SK-N-SH treated with all-trans-retinoic acid at 6 μM for 48 hours (cell line): ENCODE data around the gene DOK6.

Source experiments
- ATAC-seq: fragments of 200-7000 bp; cut with Tn5 transposase; 3 replicates; pipeline ENCODE4 v1.9.1; 2020; ENCODE audit warnings: mild to moderate bottlenecking, moderate library complexity
- ARNTL ChIP-seq: fragments of 450-650 bp; formaldehyde crosslinking; IDR thresholded peaks from 2 replicates; pipeline ENCODE4 v1.5.0; 2020; ENCODE audit warnings: low read depth, mild to moderate bottlenecking, moderate library complexity, borderline replicate concordance
- BACH2 ChIP-seq: fragments of 250-450 bp; sonication (Bioruptor Pico); IDR thresholded peaks from 2 replicates; pipeline ENCODE4 v1.9.0; 2021; ENCODE audit warnings: mild to moderate bottlenecking, borderline replicate concordance
- CSDC2 ChIP-seq: fragments of 250-450 bp; sonication (Bioruptor Pico); IDR thresholded peaks from 2 replicates; pipeline ENCODE4 v1.5.0; 2020; ENCODE audit warnings: mild to moderate bottlenecking, moderate library complexity
- ESRRG ChIP-seq: fragments of 250-450 bp; sonication (Bioruptor Pico); IDR thresholded peaks from 2 replicates; pipeline ENCODE4 v1.6.1; 2021; ENCODE audit warnings: mild to moderate bottlenecking
- GLIS3 ChIP-seq: fragments of 250-450 bp; sonication (Bioruptor Pico); IDR thresholded peaks from 2 replicates; pipeline ENCODE4 v1.5.0; 2020; ENCODE audit warnings: mild to moderate bottlenecking, moderate library complexity
- ISL1 ChIP-seq: fragments of 250-450 bp; sonication (Bioruptor Pico); IDR thresholded peaks from 2 replicates; pipeline ENCODE4 v2.1.2; 2022; ENCODE audit warnings: mild to moderate bottlenecking, moderate library complexity
- OSR1 ChIP-seq: fragments of 250-450 bp; sonication (Bioruptor Pico); IDR thresholded peaks from 2 replicates; pipeline ENCODE4 v1.8.0; 2022; ENCODE audit warnings: moderate library complexity, mild to moderate bottlenecking, inconsistent platforms
- PPARA ChIP-seq: fragments of 250-450 bp; sonication (Bioruptor Pico); IDR thresholded peaks from 2 replicates; pipeline ENCODE4 v1.5.0; 2020; ENCODE audit warnings: mild to moderate bottlenecking, borderline replicate concordance
- SNAI2 ChIP-seq: fragments of 250-450 bp; sonication (Bioruptor Pico); IDR thresholded peaks from 2 replicates; pipeline ENCODE4 v1.5.0; 2020; ENCODE audit warnings: mild to moderate bottlenecking, moderate library complexity
- TCF4 ChIP-seq: fragments of 250-450 bp; sonication (Bioruptor Pico); IDR thresholded peaks from 2 replicates; pipeline ENCODE4 v1.8.0; 2021; ENCODE audit warnings: mild to moderate bottlenecking, moderate library complexity, borderline replicate concordance
- TOX ChIP-seq: fragments of 250-450 bp; sonication (Bioruptor Pico); IDR thresholded peaks from 2 replicates; pipeline ENCODE4 v1.8.0; 2021; ENCODE audit warnings: mild to moderate bottlenecking, moderate library complexity, borderline replicate concordance
- ZC3H10 ChIP-seq: fragments of 250-450 bp; sonication (Bioruptor Pico); IDR thresholded peaks from 2 replicates; pipeline ENCODE4 v1.5.1; 2021; ENCODE audit warnings: mild to moderate bottlenecking, moderate library complexity
- ZFP30 ChIP-seq: fragments of 450-650 bp; formaldehyde crosslinking; IDR thresholded peaks from 2 replicates; pipeline ENCODE4 v1.5.0; 2022; ENCODE audit warnings: mild to moderate bottlenecking, moderate library complexity
- ZNF565 ChIP-seq: fragments of 450-650 bp; formaldehyde crosslinking; conservative IDR thresholded peaks from 2 replicates; pipeline ENCODE4 v1.5.0; 2020; ENCODE audit warnings: low read depth, mild to moderate bottlenecking, moderate library complexity
- ZNF70 ChIP-seq: fragments of 450-650 bp; formaldehyde crosslinking; IDR thresholded peaks from 2 replicates; pipeline ENCODE4 v1.5.0; 2020; ENCODE audit warnings: mild to moderate bottlenecking, moderate library complexity
- ZNF8 ChIP-seq: fragments of 450-650 bp; formaldehyde crosslinking; IDR thresholded peaks from 2 replicates; pipeline ENCODE4 v1.5.0; 2020; ENCODE audit warnings: mild to moderate bottlenecking, moderate library complexity
- TF ChIP-seq, protein P1 (sequence below): fragments of 250-450 bp; sonication (Bioruptor Pico); IDR thresholded peaks from 2 replicates; pipeline ENCODE4 v1.8.0; 2021; ENCODE audit warnings: low read depth, mild to moderate bottlenecking, moderate library complexity, borderline replicate concordance
- TF ChIP-seq, protein P2 (sequence below): fragments of 250-450 bp; sonication (Bioruptor Pico); IDR thresholded peaks from 2 replicates; pipeline ENCODE4 v1.8.0; 2020; ENCODE audit warnings: mild to moderate bottlenecking, moderate library complexity, borderline replicate concordance
- TF ChIP-seq, protein P3 (sequence below): fragments of 250-450 bp; sonication (Bioruptor Pico); IDR thresholded peaks from 2 replicates; pipeline ENCODE4 v1.5.1; 2021; ENCODE audit warnings: mild to moderate bottlenecking, moderate library complexity
- TF ChIP-seq, protein P4 (sequence below): fragments of 250-450 bp; sonication (Bioruptor Pico); IDR thresholded peaks from 2 replicates; pipeline ENCODE4 v1.5.0; 2020; ENCODE audit warnings: mild to moderate bottlenecking, moderate library complexity

Gene DOK6

DNA sequence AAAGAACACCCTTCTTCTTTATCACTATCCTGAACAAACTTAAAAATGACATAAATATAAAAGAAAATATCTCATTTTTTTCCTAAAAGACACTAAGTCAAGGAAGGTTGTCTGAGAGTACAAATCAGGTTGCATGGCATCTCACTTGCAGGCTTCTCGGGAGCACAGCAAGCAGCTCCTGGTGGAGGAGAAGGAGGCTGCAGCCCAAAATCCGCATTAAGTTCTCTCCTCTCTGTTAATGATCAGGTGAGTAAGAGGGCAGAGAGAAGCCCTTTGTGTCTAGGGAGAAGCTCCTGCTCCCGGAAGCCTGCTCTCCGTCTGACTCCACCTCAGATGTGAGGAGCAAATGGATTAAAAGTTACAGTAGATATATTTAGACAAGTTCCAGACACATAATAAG lies 35.0 kb upstream of the DOK6 start (continued):
- TF ChIP-seq, protein P1, sequence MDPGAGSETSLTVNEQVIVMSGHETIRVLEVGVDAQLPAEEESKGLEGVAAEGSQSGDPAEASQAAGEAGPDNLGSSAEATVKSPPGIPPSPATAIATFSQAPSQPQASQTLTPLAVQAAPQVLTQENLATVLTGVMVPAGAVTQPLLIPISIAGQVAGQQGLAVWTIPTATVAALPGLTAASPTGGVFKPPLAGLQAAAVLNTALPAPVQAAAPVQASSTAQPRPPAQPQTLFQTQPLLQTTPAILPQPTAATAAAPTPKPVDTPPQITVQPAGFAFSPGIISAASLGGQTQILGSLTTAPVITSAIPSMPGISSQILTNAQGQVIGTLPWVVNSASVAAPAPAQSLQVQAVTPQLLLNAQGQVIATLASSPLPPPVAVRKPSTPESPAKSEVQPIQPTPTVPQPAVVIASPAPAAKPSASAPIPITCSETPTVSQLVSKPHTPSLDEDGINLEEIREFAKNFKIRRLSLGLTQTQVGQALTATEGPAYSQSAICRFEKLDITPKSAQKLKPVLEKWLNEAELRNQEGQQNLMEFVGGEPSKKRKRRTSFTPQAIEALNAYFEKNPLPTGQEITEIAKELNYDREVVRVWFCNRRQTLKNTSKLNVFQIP (CRISPR knock-in tag), result no peak

DNA sequence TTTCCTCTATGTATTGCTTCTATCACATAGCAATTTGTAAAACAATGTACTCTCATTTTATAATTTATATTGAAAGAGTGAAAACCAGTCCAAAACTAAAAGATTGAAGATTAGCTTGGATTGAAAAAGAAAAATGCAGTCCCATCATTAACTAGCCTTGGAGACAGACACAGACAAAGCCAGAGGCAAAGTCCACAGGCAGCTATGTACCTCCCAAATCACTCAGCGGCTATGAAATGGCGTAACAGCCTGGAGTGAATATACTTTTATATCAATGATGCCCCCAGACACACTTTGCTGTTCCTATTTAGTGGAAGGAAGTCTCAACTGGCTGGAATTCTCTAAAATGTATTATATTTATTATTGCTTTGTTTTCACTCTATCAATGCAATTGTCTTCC lies 33.6 kb upstream of the DOK6 start:
- no peak for ATAC-seq
- TF ChIP-seq ZC3H10 (CRISPR knock-in tag) (no peak), GLIS3 (CRISPR knock-in tag) (no peak), TCF4 (CRISPR knock-in tag) (no peak), ZNF8 (CRISPR knock-in tag) (no peak), PPARA (no peak)
- TF ChIP-seq, protein P2, sequence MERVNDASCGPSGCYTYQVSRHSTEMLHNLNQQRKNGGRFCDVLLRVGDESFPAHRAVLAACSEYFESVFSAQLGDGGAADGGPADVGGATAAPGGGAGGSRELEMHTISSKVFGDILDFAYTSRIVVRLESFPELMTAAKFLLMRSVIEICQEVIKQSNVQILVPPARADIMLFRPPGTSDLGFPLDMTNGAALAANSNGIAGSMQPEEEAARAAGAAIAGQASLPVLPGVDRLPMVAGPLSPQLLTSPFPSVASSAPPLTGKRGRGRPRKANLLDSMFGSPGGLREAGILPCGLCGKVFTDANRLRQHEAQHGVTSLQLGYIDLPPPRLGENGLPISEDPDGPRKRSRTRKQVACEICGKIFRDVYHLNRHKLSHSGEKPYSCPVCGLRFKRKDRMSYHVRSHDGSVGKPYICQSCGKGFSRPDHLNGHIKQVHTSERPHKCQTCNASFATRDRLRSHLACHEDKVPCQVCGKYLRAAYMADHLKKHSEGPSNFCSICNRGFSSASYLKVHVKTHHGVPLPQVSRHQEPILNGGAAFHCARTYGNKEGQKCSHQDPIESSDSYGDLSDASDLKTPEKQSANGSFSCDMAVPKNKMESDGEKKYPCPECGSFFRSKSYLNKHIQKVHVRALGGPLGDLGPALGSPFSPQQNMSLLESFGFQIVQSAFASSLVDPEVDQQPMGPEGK (CRISPR knock-in tag), result no peak
- TF ChIP-seq, protein P3, sequence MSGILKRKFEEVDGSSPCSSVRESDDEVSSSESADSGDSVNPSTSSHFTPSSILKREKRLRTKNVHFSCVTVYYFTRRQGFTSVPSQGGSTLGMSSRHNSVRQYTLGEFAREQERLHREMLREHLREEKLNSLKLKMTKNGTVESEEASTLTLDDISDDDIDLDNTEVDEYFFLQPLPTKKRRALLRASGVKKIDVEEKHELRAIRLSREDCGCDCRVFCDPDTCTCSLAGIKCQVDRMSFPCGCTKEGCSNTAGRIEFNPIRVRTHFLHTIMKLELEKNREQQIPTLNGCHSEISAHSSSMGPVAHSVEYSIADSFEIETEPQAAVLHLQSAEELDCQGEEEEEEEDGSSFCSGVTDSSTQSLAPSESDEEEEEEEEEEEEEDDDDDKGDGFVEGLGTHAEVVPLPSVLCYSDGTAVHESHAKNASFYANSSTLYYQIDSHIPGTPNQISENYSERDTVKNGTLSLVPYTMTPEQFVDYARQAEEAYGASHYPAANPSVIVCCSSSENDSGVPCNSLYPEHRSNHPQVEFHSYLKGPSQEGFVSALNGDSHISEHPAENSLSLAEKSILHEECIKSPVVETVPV (CRISPR knock-in tag), result no peak

DNA sequence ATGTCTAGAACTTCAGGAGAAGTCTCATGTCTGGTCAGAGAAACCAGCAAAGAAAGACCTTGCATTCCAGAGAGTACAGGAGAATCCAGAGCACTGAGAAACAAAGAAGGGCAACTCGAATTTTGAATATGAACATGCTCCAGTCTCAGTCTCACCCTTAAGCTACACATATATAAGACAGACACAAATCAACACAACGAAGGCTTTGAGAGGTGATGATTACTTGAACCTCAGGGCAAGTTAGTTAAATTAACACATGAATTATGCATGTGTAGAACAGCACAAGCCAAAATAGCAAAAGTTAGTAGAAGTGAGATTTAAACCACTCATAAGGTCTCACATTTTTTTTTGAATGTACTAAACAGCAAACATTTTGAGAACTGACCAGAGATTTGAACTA lies 29.0 kb upstream of the DOK6 start:
- no peak for ATAC-seq

DNA sequence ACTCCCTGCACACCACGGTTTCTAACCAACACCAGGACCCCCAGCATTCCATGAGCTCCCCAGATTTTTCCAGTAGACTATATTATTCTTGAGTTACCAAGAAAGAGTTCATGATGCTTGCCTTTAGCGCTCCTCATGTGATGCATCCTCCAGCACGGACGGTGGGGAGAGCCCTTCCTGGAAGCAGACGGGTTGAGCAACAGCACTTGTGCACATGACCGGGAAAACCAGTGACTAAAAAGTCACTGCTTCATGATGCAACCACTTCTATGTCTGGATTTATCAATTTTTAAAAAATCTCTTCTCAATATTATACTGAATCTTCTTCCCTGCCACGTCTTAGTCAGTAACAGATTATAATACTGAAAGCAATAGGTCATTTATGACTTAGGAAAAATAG lies 20.4 kb upstream of the DOK6 start:
- no peak for ATAC-seq
- TF ChIP-seq ZC3H10 (CRISPR knock-in tag) (no peak), ESRRG (CRISPR knock-in tag) (no peak)
- TF ChIP-seq, all 23 proteins: peak for 0

More for the DNA sequence above, 29.0 kb upstream of the DOK6 start:
- TF ChIP-seq ZNF70 (CRISPR knock-in tag) (no peak), TCF4 (CRISPR knock-in tag) (no peak), ZFP30 (CRISPR knock-in tag) (no peak), SNAI2 (CRISPR knock-in tag) (no peak), GLIS3 (CRISPR knock-in tag) (no peak), TOX (CRISPR knock-in tag) (no peak), PPARA (no peak), ESRRG (CRISPR knock-in tag) (no peak), ISL1 (CRISPR knock-in tag) (no peak), CSDC2 (CRISPR knock-in tag) (no peak), BACH2 (CRISPR knock-in tag) (no peak), ZNF8 (CRISPR knock-in tag) (no peak), ARNTL (CRISPR knock-in tag) (no peak)
- TF ChIP-seq, protein P3 (CRISPR knock-in tag), result no peak

DNA sequence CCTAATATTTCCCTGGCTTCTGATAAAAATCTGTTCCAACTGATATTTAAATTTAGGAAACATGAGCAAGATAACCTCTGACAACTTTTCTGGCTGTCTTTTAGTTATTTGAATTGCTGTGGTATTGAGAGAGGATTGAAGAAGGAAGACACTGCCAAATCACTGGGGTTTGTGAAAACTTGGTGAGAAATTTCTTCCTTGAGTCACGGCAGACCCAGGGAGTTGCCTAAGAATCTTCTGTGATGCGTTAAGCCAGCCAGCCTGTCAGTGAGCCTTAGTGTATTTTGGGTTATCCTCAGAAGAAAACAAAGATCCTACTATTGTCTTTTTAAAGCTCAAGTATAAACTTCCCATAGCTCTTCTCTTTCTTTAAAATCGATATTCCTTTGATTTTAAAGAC lies 17.5 kb upstream of the DOK6 start:
- ATAC-seq, result no peak

More for the DNA sequence above, 17.5 kb upstream of the DOK6 start:
- TF ChIP-seq ZNF565 (CRISPR knock-in tag) (no peak), OSR1 (CRISPR knock-in tag) (no peak), GLIS3 (CRISPR knock-in tag) (no peak), ESRRG (CRISPR knock-in tag) (no peak), ISL1 (CRISPR knock-in tag) (no peak), SNAI2 (CRISPR knock-in tag) (no peak), PPARA (no peak), ZFP30 (CRISPR knock-in tag) (no peak), CSDC2 (CRISPR knock-in tag) (no peak), TOX (CRISPR knock-in tag) (no peak), ZC3H10 (CRISPR knock-in tag) (no peak)
- TF ChIP-seq, protein P4, sequence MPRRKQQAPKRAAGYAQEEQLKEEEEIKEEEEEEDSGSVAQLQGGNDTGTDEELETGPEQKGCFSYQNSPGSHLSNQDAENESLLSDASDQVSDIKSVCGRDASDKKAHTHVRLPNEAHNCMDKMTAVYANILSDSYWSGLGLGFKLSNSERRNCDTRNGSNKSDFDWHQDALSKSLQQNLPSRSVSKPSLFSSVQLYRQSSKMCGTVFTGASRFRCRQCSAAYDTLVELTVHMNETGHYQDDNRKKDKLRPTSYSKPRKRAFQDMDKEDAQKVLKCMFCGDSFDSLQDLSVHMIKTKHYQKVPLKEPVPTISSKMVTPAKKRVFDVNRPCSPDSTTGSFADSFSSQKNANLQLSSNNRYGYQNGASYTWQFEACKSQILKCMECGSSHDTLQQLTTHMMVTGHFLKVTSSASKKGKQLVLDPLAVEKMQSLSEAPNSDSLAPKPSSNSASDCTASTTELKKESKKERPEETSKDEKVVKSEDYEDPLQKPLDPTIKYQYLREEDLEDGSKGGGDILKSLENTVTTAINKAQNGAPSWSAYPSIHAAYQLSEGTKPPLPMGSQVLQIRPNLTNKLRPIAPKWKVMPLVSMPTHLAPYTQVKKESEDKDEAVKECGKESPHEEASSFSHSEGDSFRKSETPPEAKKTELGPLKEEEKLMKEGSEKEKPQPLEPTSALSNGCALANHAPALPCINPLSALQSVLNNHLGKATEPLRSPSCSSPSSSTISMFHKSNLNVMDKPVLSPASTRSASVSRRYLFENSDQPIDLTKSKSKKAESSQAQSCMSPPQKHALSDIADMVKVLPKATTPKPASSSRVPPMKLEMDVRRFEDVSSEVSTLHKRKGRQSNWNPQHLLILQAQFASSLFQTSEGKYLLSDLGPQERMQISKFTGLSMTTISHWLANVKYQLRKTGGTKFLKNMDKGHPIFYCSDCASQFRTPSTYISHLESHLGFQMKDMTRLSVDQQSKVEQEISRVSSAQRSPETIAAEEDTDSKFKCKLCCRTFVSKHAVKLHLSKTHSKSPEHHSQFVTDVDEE (CRISPR knock-in tag), result no peak
- TF ChIP-seq, protein P2 (CRISPR knock-in tag), result no peak
